Measurements from ENCODE around the gene MCF2L2. TPM values are rescaled to one million over a fixed set of nuclear protein-coding genes. Genes with fewer than 3 reads are reported as not detected.

Gene MCF2L2
- total RNA-seq, 1 donor from 2014 or later: 2.7 TPM

GRCh38 chr3:183357564-183358079, 70.8 kb downstream of the MCF2L2 start:
- Mint-ChIP-seq H3K4me1 (ENCODE audit: unreplicated experiment) (no peaks in the 10 kb centered on the region), H3K27ac (no peak overlapping the region), H3K9me3 (no peaks in the 10 kb centered on the region), H3K4me3 (no peak overlapping the region), H3K36me3 (no peaks in the 10 kb centered on the region), H3K27me3 (no peaks in the 10 kb centered on the region)
- TF ChIP-seq, protein P1, sequence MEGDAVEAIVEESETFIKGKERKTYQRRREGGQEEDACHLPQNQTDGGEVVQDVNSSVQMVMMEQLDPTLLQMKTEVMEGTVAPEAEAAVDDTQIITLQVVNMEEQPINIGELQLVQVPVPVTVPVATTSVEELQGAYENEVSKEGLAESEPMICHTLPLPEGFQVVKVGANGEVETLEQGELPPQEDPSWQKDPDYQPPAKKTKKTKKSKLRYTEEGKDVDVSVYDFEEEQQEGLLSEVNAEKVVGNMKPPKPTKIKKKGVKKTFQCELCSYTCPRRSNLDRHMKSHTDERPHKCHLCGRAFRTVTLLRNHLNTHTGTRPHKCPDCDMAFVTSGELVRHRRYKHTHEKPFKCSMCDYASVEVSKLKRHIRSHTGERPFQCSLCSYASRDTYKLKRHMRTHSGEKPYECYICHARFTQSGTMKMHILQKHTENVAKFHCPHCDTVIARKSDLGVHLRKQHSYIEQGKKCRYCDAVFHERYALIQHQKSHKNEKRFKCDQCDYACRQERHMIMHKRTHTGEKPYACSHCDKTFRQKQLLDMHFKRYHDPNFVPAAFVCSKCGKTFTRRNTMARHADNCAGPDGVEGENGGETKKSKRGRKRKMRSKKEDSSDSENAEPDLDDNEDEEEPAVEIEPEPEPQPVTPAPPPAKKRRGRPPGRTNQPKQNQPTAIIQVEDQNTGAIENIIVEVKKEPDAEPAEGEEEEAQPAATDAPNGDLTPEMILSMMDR (conservative IDR thresholded peaks at IDR 0.05): no peak
- no peak for DNase-seq (ENCODE audit: extremely low spot score, unreplicated experiment)

DNA sequence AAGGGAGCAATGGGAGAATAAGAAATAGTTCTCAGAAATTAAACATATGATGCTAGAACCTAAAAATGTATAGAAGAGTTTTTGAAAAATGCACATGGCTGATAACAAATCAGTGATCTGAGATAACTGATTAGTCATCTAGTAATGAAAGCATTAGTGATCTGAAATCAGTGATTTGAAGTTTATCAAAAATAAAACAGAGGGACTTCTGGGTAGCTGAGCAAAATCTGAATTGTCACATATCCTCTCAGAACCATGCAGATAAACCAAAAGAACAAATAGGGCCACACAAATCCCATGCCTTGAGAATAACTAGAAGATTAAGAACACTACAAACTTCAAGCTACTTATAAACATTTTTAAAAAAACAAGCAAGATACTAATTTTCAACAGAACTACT, 71.5 kb downstream of the MCF2L2 start:
- Mint-ChIP-seq H3K36me3 (no peaks in the 10 kb centered on the region), H3K27ac (no peak overlapping the region), H3K4me1 (ENCODE audit: unreplicated experiment) (no peaks in the 10 kb centered on the region), H3K4me3 (no peak overlapping the region), H3K27me3 (no peaks in the 10 kb centered on the region), H3K9me3 (no peaks in the 10 kb centered on the region)
- TF ChIP-seq, protein P1 (conservative IDR thresholded peaks at IDR 0.05): no peak
- DNase-seq (ENCODE audit: extremely low spot score, unreplicated experiment): no peak

DNA sequence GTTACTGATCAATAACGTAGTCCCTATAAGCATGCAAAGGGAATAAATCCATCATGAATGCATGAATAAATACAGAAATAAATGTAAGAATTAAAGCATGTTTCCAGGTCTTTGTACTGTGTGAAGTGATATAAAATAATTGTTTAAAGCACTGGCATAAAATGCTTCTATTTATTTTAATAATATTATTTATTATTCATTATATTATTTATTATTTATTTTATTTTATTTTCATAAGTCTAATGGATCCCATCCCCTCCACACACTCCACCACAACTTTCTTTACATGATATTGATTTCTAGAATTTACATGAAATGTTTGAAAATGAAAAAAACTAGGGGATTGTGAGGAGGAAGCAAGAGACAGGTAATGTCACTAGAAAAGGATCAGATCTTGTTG, 73.5 kb downstream of the MCF2L2 start:
- DNase-seq (ENCODE audit: extremely low spot score, unreplicated experiment): no peak
- TF ChIP-seq, protein P1 (conservative IDR thresholded peaks at IDR 0.05): no peak
- H3K4me1 Mint-ChIP-seq (ENCODE audit: unreplicated experiment): no peaks in the 10 kb centered on the region
- no peaks in the 10 kb centered on the region for H3K36me3 Mint-ChIP-seq
- H3K4me3 Mint-ChIP-seq: no peak overlapping the region
- no peaks in the 10 kb centered on the region for H3K27me3 Mint-ChIP-seq
- no peaks in the 10 kb centered on the region for H3K9me3 Mint-ChIP-seq
- H3K27ac Mint-ChIP-seq: no peak overlapping the region

DNA sequence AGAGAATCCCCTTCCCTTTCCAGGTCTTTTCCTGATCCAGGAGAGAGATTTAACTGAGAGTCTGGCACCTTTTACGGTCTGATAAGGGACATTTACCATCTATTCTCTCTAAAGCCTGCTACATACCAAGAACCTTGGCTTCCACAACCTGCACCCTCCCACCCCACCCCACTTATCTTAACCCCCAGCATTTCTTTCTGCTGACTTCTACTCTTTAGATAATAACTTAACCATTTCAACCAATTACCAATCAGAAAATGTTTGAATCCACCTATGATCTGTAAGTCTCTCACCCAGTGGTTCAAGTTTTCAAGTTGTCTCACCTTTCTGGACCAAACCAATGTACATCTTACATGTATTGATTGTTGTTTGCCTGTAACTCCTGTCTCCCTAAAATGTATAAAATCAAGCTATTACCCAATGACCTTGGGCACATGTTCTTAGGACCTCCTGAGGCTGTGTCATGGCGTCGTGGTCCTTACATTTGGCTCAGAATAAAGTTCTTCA, 74.0 kb downstream of the MCF2L2 start:
- TF ChIP-seq, protein P1 (conservative IDR thresholded peaks at IDR 0.05): no peak
- H3K4me1 Mint-ChIP-seq (ENCODE audit: unreplicated experiment): no peaks in the 10 kb centered on the region
- no peak overlapping the region for H3K4me3 Mint-ChIP-seq
- no peak overlapping the region for H3K27ac Mint-ChIP-seq
- H3K9me3 Mint-ChIP-seq: no peaks in the 10 kb centered on the region
- no peaks in the 10 kb centered on the region for H3K27me3 Mint-ChIP-seq
- no peaks in the 10 kb centered on the region for H3K36me3 Mint-ChIP-seq
- DNase-seq (ENCODE audit: extremely low spot score, unreplicated experiment): no peak

GRCh38 chr3:183353421-183353820, 75.0 kb downstream of the MCF2L2 start:
- H3K4me3 Mint-ChIP-seq: no peak overlapping the region
- TF ChIP-seq, protein P1 (conservative IDR thresholded peaks at IDR 0.05): no peak
- H3K9me3 Mint-ChIP-seq: no peaks in the 10 kb centered on the region
- H3K27ac Mint-ChIP-seq: no peak overlapping the region
- no peaks in the 10 kb centered on the region for H3K4me1 Mint-ChIP-seq (ENCODE audit: unreplicated experiment)
- no peaks in the 10 kb centered on the region for H3K36me3 Mint-ChIP-seq
- no peaks in the 10 kb centered on the region for H3K27me3 Mint-ChIP-seq
- no peak for DNase-seq (ENCODE audit: extremely low spot score, unreplicated experiment)

DNA sequence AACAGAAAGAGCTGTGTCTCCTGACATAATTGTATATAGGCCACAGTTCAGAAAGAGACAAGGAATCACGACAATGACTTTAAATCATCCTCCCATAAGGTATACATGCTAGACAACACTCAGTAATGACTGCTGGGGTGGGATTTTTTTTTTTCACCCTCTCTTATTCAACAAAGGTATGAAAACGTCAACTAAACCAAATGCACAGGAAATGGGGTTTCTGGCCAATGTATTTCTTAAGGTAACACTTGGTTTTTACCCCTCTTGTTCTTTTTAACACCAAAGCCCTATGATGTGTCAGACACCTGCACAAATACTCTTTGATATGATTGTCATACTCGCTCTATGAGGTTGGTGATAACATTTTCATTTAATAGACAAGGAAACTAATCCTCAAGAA, 78.3 kb downstream of the MCF2L2 start:
- TF ChIP-seq, protein P1 (conservative IDR thresholded peaks at IDR 0.05): no peak
- peaks cover 6% of the 10 kb centered on the region for H3K27me3 Mint-ChIP-seq
- H3K36me3 Mint-ChIP-seq: no peaks in the 10 kb centered on the region
- H3K9me3 Mint-ChIP-seq: peaks cover 7% of the 10 kb centered on the region
- H3K27ac Mint-ChIP-seq: no peak overlapping the region
- H3K4me3 Mint-ChIP-seq: no peak overlapping the region
- DNase-seq (ENCODE audit: extremely low spot score, unreplicated experiment): no peak
- H3K4me1 Mint-ChIP-seq (ENCODE audit: unreplicated experiment): no peaks in the 10 kb centered on the region

All from type B pancreatic cell (in vitro differentiated cells).